Ureter (tissue), 1 donor: ENCODE results near the gene A4GALT. TPM values are rescaled to one million over a fixed set of nuclear protein-coding genes. Genes with fewer than 3 reads are reported as not detected.
"Not testable (repeated sequence)": the region's sequence is repeated elsewhere in the genome, so short reads cannot be mapped to it uniquely, and the experiment has no call there.

ENCODE experiments used
- DNase-seq: peaks from one replicate; pipeline ENCODE4 v3.0.0-alpha.2; 2020; ENCODE audit warnings: low spot score
- total RNA-seq: library from RNA; stranded (reverse); gene quantifications from one replicate; pipeline ENCODE4 v1.2.4, GENCODE V29; 2023
- donor health status: DM: yes; HTN: yes; CAD: no.

The A4GALT gene
- total RNA-seq, 1 donor from 2014 or later: 57.9 TPM

DNA sequence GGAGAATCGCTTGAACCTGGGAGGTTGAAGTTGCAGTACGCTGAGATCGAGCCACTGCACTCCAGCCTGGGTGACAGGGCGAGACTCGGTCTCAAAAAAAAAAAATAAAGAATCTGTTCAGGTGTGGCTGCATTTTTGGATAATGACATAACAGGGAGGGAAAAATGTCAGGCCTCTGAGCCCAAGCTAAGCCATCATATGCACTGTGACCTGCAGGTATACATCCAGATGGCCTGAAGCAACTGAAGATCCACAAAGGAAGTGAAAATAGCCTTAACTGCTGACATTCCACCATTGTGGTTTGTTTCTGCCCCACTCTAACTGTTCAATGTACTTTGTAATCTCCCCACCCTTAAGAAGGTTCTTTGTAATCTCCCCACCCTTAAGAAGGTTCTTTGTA, 19.6 kb upstream of the A4GALT start:
- DNase-seq: not testable (repeated sequence)

DNA sequence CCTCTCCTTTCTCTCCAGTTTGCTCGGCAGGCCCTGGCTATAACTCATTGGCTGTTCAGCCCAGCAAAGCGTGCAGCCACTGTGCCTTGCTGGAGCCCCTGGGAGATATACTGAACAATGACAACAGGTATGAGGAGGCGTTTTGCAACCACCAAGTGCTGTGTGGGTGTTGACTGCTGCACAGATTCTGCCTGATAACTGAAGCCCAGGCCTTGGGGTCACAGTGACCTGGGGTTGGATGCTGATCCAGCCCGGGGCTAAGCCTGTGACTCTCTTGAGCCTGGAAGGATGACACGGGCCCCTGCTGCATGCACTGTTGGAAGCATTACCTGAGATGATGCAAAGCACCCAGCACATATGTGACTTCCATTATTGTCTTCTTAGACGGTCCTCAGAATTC, 13.7 kb upstream of the A4GALT start:
- no peak for DNase-seq

DNA sequence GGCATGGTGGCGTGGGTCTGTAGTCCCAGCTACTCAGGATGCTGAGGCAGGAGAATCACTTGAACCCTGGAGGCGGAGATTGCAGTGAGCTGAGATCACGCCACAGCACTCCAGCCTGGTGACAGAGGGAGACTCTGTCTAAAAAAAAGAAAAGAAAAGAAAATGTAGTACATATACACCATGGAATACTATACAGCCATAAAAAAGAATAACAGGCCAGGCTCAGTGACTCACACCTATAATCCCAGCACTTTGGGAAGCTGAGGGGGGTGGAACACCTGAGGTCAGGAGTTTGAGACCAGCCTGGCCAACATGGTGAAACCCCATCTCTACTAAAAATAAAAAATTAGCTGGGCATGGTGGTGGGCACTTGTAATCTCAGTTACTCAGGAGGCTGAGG, 12.7 kb upstream of the A4GALT start:
- DNase-seq: not testable (repeated sequence)

DNA sequence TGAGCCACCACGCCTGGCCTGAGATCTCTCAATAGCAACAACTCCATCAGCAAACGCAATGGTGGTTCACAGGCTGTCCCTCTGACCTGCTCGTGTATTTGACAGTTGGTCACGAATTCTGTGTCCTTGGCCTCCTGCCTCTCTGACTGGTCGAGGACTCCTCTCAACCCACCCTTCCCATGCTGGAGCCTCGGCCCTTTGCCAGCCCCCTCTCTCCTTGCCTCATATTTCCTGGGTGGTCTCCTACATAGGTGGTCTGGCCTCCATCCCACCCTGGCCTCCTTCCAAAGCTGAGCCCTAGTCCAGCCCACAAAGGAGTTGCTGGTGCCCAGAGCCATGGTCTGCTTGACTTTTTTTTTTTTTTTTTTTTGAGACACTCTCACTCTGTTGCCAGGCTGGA, 11.4 kb upstream of the A4GALT start:
- DNase-seq: no peak

DNA sequence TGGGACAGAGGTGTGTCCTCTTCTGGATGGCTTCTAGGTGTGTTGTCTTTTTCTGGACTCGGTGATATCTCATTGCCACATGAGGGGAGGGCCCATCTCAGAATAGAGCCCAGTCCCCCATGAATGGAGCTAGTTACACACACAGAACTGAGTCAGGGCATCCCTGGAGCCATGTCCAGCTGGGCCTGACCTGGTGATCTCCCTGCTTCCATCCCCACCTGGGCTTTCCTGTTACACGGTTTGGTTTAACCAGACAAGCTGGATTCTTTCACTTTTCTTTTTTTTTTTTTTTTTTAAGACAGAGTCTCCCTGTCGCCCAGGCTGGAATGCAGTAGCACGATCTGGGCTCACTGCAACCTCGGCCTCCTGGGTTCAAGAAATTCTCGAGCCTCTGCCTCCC, 6.1 kb upstream of the A4GALT start:
- no peak for DNase-seq

DNA sequence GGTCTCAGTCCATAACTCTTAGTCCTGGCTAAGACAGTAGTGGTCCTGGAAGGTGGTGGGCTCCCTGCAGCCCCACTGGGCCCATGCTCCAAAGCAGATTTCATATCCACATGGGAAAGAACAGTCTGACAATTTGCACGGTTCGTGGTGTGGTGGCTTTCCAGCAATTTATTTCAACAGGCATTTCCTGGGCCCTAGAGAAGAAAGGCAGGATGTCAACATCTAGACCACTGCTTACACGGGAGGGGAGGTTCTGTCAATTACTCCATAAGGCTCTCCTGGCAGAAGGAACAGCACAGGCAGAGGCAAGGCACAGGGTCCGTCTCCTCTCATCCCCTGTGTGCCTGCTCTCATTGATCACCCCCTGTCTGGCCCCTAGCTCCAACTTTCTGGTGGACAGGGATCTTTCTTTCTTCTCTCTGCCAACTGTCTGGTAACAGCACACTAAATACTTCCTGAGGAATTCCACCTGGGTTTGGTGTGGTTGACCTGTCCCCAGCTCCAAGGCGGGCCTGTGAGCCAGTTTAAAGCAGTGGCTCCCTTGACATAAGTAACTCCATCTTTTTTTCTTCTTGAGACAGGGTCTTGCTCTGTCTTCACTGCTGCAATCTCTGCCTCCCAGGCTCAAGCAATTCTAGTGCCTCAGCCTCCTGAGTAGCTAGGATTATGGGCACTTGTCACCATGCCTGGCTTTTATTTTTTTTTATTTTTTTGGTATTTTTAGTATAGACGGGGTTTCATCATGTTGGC, 5.1 kb upstream of the A4GALT start:
- DNase-seq: no peak

DNA sequence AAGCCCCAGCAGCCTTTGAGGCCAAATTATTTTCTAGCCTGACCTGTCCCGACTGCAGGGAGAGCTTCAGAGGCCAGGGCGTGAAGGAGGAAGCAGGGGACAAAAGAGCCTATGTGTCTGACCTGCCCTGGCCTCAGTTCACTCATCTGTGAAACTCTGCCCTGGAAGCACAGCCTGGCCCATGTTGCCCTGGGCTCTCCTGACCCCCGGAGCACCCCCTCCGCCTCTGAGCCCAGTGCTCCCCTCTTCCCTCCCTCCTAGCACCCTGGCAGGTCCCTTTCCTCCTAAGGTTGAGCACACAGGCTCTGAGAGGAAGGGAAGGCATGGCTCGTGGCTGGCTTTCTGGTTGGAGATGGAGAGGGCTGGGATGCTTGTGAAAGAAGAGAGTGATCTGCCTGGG, 3.4 kb upstream of the A4GALT start:
- no peak for DNase-seq

DNA sequence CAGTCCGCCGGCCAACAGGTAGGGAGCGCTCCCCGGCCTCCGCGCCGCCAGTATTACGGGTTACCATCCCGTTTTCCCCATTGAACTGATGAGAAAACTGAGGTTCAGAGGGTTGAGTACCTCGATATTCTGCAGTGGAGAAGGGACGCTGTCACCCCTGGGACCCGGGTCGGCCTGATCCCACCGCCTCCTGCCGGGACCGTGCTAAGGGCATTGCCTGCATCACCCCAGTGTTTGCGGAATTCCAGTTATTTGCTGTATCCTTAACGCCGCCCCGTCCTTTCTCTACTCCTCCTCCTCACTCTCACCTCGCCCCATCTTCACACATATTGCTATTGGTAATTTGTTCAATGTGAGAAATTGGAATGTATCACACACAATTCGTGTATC, 370 bp upstream of the A4GALT start:
- DNase-seq: no peak

DNA sequence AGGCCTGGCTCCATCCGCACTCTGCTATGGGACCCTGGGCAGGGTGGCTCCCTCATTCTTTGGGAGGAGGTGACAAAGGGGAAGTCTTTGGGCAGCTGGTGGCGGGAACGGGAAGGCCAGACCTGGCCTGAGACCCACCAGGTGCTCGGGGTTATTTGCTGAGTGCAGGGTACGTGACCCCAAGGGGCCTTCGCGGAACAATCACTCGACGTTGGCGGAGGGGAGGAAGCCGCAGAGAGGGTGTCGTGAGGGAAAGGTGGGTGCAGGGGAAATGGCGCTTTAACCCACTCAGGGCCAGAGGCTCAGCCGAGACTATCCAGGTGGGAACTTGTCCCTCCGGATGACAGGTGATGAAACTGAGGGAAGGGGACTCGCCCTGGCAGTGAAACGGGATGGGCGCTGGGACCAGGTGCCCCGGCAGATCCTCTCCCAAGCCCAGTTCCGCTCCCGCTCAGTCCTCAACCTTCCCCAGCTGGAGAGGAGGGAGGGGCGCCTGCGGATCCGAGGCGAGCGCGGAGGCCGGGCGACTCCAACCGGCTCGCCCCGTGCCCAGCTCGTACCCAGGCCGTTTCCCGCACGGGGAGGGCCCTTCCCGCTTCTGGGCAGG, 911 bp downstream of the A4GALT start:
- DNase-seq: no peak

DNA sequence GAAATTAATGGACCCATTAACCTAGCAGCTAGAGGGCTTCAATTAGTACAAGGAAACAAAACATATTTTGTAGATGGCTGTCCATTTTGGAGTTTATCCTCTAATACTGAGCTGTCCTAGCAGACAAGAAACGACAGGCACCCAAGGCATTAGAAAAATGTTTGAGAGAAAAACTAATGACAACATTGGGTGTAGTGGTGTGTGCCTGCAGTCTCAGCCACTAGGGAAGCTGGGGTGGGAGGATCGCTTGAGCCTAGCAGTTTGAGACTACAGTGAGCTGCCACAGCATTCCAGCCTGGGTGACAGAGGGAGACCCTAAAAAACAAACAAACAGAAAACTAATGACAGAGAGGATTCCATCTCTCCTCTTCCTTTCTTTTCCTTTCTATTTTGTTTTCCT, 1.5 kb downstream of the A4GALT start:
- DNase-seq: no peak

DNA sequence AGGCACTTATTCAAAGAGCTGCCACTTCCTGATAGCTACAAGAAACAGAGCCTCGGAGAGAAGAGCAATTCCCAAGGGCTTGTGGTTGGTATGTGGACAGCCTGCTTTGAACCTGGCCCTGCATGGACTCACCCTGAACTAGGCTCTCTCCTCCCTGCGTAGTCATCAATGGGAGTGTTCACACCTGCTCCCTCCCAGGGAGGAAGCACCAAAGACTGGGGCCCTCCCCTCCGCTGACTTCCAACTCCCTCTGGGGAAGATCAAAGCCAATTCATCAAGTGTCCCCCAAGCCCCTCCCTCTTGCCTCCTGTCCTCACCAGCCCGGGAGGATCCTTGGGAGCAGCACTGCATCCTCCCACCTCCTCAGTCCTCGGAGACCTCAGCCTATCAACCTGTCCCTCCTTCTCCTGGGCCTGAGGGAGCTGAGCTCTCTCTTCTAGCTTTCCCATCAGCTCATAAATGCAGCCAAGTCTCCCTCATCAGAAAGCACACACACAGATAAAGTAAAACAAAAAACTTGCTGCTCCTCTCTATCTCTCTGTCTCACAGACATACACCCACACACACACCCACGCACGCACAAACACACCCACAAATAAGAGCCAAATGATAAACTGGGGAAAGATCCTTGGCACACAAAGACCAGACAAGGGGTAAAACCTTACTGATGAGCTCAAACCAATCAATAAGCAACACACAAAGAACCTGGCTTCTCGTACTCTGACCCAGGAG, 3.3 kb downstream of the A4GALT start:
- no peak for DNase-seq

DNA sequence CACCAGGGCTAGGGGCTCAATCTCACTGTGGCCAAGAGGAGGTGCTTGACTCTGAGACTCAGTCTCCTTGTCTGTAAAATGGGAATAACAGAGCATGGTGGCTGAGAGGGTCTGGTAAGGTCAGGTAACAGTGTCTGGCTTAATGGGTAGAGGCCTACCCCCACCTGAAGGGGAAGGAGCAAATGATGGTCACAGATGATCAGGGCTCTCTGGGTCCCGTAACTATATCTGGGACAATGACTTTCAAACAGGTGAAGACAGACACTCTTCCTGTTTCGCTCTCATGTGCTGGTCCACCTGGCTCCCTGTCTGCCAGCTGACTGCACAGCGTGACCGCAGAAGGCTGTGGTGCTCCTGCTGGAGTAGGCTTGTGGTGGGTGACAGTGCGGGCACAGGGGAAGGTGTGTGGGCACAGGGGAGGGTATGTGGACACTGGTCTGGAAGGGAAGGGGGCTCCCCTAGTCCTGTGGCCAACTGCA, 4.0 kb downstream of the A4GALT start:
- no peak for DNase-seq

DNA sequence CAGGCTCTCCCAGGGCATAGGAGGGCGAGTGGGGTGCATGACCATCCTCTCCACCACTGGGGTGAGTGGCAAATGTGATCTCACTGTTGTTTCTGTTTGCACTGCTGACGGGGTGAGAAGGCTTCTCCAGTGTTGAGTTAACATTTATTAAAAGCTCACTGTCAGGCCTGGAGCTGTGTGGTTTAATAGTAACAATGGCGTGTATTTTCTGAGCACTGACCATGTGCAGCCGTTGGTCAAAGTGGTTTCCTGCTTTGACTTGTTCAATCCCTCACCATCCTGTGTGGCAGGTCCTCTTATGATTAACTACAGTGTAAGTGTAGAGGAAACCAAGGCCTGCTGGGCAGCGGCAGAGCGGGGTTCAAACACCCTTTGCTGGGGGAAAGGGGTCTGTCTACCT, 4.4 kb downstream of the A4GALT start:
- DNase-seq: no peak

DNA sequence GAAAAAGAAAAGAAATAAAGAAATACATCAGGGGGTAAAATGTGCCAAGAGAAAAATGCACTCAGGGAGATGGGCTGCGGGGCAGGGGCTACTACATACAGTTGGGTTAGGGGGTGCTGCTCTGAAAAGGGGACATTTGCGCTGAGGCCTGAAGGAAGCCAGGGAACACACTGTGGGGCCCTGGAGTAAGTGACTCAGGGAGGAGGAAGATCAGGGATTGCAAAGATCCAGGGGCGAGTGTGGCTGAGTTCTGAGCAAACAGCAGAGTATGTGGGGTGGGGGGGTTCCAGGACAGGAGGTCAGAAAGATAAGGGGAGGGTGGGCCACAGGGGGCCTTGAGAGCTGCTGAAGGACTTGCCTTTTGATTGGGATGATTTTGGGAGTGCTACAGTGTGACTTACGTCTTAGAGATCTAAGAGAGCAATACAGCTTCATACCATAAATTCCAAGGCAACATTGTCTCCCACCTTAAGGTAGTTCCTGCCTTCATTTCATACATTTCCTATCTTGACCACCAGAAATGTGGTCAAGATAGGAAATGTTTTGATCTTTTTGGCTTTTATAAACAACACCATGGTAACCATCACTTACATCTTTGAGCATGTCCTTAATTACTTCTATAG, 5.8 kb downstream of the A4GALT start:
- DNase-seq: no peak

DNA sequence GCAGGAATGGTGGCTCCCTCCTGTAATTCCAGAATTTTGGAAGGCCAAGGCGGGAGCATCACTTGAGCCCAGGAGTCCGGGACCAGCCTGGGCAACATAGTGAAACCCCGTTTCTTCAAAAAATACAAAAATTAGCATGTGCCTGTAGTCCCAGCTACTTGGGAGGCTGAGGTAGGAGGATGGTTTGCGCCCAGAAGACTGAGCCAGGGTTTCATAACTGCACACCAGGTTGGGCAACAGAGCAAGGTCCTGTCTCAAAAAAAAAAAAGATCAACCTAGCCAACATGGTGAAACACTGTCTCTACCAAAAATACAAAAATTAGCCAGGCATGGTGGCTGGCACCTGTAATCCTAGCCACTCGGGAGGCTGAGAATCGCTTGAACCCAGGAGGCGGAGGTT, 6.4 kb downstream of the A4GALT start:
- no peak for DNase-seq

DNA sequence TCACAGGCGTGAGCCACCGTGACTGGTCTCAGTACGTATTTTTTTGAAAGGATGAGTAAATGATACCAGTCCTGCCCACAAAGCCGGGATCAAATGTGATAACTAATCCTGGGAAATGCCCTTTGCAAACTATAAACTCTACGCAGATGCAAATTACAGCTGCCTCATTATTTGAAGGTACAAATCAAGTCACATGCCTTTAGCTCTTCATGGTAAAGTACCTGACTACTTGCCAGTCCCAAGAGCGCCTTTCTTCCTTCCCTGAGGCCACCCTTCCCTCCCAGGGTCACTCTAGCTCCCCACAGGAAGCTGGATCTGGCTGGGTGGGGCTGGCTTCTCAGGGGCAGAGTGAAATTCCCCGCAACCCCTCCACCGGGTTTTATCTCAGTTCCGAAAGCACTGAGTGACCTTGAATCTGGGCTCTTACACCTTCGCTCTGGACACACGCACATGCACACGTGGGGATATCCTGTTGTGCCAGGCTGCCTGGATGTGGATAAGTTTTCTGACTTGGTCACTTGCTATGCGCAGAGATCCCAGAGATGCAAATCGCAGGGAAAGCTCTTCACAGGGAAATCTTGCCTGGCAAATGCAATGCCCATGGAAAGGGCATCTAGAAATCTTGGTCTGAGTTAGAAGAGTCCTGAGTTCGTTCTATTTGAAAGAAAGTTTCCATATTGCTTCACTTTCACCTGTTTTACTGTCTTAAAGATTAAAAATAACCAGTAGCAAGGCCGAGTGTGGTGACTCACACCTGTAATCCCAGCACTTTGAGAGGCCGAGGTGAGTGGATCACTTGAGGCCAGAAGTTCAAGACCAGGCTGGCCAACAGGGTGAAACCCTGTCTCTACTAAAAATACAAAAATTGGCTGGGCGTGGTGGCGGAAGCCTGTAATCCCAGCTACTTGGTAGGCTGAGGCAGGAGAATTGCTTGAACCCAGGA, 8.5 kb downstream of the A4GALT start:
- DNase-seq: no peak

DNA sequence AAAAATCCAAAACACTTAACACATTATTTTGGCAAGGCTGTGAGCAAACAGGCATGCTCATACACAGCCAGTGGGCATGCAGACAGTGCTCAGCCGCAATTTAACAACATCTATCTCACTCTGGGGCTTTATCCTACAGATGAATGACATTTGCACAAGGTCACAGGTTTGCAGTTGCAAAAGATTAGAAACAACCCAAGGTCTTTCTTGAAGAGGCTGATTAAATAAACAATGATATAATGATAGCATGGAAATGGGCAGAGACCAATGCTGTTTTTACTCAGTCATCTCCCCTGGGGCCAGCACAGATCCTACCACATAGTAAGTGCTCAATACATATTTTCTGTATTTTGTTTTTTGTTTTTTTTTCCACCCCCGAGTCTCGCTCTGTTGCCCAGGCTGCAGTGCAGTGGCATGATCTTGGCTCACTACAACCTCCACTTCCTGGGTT, 9.4 kb downstream of the A4GALT start:
- DNase-seq: no peak

DNA sequence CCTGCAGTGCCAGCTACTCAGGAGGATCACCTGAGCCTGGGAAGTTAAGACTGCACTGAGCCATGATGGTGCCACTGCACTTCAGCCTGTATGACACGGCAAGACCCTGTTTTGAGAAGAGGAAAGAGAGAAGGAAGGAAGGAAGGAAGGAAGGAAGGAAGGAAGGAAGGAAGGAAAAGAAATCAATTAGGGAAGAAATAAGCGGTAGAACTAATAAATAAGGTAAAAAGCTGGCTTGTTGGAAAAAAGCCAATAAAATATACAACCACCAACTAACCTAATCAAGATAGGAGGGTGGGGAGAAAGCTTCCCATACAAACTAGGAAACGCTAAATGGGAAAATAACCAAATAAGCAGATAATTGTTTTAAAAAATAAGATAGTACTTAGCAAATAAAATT, 12.3 kb downstream of the A4GALT start:
- no peak for DNase-seq

DNA sequence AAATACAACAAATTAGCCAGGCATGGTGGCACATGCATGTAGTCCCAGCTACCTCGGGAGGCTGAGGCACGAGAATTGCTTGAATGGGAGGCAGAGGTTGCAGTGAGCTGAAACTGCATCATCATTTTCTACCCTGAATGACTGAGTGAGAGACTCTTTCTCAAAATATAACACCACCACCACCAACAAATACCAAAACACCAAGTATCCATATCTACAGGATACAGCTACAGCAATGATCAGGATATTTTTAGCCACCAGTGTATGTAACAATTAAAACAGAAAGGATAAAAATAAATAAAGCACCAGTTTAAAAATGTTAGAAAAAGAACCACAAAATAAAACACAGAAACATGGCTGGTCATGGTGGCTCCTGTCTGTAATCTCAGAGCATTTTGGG, 13.2 kb downstream of the A4GALT start:
- no peak for DNase-seq

DNA sequence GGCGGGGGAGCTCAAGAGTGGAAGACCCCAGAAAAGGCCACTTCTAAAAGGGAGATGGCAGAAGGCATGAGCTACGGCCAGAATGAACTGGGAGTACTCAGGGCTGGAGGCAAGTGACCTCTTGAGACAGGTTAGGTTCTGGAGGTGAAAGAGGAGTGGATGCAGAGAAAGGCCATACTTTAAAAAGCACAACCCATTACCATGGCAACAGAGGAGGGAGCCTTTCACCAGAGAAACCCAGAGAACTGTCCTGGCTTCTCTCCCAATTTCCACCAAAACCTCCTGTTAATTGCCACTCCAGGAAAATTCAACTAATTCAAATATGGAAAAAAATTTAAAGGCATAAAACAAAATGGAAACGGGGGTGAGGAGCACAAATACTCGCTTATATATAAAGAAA, 15.8 kb downstream of the A4GALT start:
- no peak for DNase-seq

DNA sequence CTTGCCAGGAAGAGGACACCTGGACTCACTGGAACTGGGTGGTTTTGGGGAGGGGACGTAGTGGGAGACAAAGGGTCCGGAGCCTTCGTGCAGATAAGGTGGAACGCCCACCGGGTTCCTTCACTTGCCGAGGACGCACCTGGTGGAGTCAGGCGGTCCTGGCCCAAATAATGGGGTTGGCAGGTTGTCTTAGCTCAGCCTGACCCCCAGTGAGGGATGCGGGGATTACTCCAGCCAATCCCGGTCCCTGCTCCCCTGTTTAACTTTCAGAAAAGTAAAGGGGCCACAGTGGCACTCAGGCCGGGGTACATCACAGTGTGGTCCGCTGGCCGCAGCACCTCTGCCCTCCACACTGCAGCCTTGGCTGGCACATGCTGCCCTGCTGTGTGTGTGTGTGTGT, 18.0 kb downstream of the A4GALT start:
- no peak for DNase-seq
